Epidermal melanocyte (primary cell): ENCODE data around the gene RNASE4.

Experiments
- DNase-seq: peaks from one replicate; pipeline ENCODE4 v3.0.0; 2011; ENCODE audit warnings: low spot score; ENCODE audit not compliant: insufficient read length

Gene RNASE4

GRCh38 chr14:20742132-20742531 lies 57.8 kb downstream of the RNASE4 start:
- DNase-seq = no peak

GRCh38 chr14:20743556-20743955 lies 59.2 kb downstream of the RNASE4 start:
- DNase-seq = no peak

GRCh38 chr14:20745571-20746358 lies 61.4 kb downstream of the RNASE4 start, which contains the start of gene EDDM3A:
EDDM3A (plus strand) TSS chr14:20745887; CDS start chr14:20747581, 1,694 bp downstream.
- no peak for DNase-seq

GRCh38 chr14:20746566-20746965 lies 62.2 kb downstream of the RNASE4 start:
- no peak for DNase-seq

- DNase-seq = no peak
These were observed 64.1 kb downstream of the RNASE4 start for GRCh38 chr14:20748439-20748838.

- DNase-seq = no peak
These were observed 65.8 kb downstream of the RNASE4 start for GRCh38 chr14:20750194-20750593.
